C4-2B (cell line): ENCODE measurements around the gene TESK1.
A peak's percentile ranks its signal among the peaks of the same experiment; 100 is the strongest.
"Not testable (repeated sequence)": the region's sequence is repeated elsewhere in the genome, so short reads cannot be mapped to it uniquely, and the experiment has no call there.

Experiments
- H3K27ac ChIP-seq: fragments of 450-650 bp; 2 replicates; pipeline ENCODE4 v1.5.1; 2017
- CTCF ChIP-seq: fragments of 450-650 bp; conservative IDR thresholded peaks from 2 replicates; pipeline ENCODE4 v1.5.1; 2017; ENCODE audit warnings: mild to moderate bottlenecking
- ZFX ChIP-seq: fragments of 450-650 bp; IDR thresholded peaks from 2 replicates; pipeline ENCODE4 v1.6.1; 2017

TESK1 gene

GRCh38 chr9:35605351-35606137 lies 482 bp downstream of the TESK1 start:
- peak overlapping the region; percentile 85 for H3K27ac ChIP-seq
- peak; percentile 96 for TF ChIP-seq ZFX
- TF ChIP-seq CTCF = no peak

GRCh38 chr9:35606138-35606504 lies 1.1 kb downstream of the TESK1 start:
- no peak for TF ChIP-seq ZFX
- no peak for TF ChIP-seq CTCF
- peak overlapping the region; percentile 85 for H3K27ac ChIP-seq

- no peak for TF ChIP-seq CTCF
- TF ChIP-seq ZFX = no peak
- H3K27ac ChIP-seq = no peak overlapping the region
Observed at GRCh38 chr9:35606726-35607125, 1.7 kb downstream of the TESK1 start.

- no peak for TF ChIP-seq ZFX
- TF ChIP-seq CTCF = no peak
Observed at GRCh38 chr9:35608221-35608620, 3.2 kb downstream of the TESK1 start.

GRCh38 chr9:35609001-35609819 lies 4.1 kb downstream of the TESK1 start:
- TF ChIP-seq ZFX = no peak
- TF ChIP-seq CTCF = no peak
- no peak overlapping the region for H3K27ac ChIP-seq

More at GRCh38 chr9:35608221-35608620, 3.2 kb downstream of the TESK1 start:
- no peak overlapping the region for H3K27ac ChIP-seq

GRCh38 chr9:35609820-35610163 lies 4.7 kb downstream of the TESK1 start:
- no peak for TF ChIP-seq CTCF
- TF ChIP-seq ZFX = no peak
- no peak overlapping the region for H3K27ac ChIP-seq

- no peak overlapping the region for H3K27ac ChIP-seq
- TF ChIP-seq CTCF = peak; percentile 92
- TF ChIP-seq ZFX = no peak
Observed at GRCh38 chr9:35611230-35611797, 6.3 kb downstream of the TESK1 start.

- not testable (repeated sequence) for H3K27ac ChIP-seq
Observed at GRCh38 chr9:35612066-35612465, 7.0 kb downstream of the TESK1 start.
